GM19043 (cell line): Measurements from ENCODE around the gene CDH4.

ENCODE experiments used
- ATAC-seq: cut with Tn5 transposase; IDR thresholded peaks from one replicate; pipeline ENCODE4 v1.9.1; 2021; ENCODE audit warnings: low read depth; ENCODE audit not compliant: unreplicated experiment

CDH4 gene

DNA sequence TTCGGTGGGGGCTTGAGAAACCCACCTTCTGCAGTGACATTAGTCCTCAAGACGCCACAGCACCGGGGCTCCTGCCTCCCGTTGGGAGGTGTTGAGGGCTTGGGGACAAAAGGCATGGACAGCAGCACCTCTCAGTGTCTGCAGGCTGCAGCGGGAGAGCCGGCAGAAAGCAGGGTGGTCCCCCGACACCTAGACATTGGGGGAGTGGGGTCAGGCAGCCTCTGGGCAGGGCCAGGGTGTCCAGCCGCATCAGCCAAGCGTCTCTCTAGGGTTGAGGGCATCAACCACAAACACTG, 549.0 kb downstream of the CDH4 start:
- no peak for ATAC-seq

- no peak for ATAC-seq
Measured at GRCh38 chr20:61801428-61801827, 549.4 kb downstream of the CDH4 start.

DNA sequence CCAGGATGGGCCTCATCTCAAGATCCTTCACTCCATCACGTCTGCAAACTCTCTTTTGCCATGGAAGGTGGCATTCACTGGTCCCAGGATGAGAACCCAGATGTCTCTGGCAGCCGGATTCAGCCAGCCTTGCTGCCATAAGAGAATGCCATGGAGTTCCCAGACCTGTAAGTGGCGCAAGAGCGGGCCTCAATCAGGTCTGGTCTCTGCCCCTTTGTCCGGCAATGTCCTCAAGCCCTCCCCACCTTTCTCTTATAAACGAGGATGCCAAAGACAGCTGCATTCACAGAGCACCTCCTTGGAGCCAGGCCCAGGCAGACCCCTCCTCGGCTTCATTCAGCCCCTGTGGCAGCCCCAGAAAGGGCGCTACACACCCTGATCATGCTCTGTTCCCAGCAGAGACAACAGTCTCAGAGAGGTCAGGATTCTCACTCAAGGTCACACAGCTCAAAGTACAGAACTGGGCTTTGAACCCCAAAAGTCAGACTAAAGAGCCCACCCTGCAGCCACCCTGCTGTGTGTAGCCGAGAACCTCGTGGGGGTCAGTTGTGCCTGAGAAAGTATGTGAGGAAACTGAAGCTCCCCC, 549.9 kb downstream of the CDH4 start:
- no peak for ATAC-seq

GRCh38 chr20:61802721-61803311, 550.8 kb downstream of the CDH4 start:
- no peak for ATAC-seq

DNA sequence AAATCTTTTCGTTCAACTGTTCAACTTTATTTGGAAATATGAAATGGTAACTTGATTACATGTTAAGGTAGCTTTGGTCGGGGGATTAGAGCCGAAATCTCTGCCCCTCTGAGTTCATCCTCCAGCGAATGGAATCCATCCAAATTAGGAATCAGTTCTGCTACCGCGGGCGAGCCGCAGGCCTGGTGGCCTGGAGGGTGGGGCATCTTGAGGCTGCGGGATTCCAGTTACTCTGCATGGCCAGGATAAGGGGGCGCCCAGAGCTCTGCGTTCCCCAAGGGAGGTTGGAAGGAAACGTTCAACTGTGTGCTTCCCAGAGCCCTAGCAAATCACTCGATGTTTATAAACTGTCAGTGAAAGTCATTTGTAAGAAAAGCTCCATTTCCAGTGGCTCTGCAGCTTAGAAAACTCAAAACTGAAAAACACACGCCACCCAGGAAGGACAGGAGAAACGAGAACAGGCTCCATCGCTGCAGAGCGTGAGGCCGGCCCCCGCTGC, 551.4 kb downstream of the CDH4 start:
- no peak for ATAC-seq

DNA sequence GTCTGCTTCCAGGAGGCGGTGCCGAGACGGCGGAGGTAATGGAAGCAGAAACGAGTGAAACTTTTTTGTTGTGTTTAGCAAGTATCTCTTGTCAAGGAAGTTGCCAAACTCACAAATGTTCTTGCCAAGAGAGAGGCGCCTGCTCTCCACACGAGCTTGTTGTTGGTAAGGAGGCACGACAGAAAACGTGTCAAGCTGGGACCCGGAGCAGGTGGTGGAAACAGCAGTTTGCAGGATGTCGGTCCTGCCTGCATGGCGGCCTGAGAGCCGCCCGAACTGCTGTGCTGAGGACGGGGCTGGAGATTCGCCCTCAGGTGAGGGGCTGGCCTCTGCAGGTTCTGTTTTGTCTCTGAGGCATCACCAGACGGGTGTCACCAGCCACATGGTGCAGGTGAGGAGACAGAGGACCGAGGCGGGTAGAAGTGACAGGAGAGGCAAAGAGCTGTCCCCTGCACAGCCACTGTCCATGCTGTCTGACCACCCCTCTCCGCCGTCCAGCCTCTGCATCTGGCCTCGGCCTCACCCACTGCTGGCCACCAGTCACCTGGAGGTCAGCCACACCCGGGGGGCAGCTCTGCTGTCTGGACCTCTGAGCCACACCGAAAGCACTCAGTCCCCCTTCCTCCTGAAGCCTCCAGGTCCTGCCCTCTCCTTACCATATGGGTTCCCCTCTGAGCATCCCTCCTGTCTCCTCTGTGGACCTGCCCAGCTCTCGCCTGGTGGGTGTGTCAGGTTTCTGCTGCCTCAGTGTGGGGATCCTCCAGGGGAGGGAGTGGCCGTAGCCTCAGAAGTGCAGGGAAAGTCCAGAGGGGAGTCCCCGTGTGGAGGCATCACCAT, 552.1 kb downstream of the CDH4 start:
- ATAC-seq = no peak

- ATAC-seq = no peak
Measured at GRCh38 chr20:61804752-61805295, 552.8 kb downstream of the CDH4 start.

DNA sequence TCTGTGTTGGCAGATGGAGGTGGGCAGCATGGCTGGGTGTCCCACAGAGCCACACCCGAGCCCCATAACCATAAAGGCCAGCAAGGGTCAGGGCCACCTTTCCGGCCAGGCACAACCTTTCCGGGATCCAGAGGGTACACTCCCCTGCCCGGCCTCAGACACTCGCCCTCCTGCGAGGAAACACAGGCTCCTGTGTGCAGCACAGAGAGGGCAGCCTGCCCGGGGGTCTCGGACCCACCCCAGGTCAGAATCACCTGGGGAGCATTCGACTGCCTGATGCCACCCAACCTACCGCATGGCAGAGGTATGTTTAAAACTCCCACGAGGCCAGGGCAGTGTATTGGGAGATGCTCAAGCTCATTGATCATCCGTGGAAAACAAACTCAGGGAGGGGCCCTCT, 553.3 kb downstream of the CDH4 start:
- no peak for ATAC-seq

DNA sequence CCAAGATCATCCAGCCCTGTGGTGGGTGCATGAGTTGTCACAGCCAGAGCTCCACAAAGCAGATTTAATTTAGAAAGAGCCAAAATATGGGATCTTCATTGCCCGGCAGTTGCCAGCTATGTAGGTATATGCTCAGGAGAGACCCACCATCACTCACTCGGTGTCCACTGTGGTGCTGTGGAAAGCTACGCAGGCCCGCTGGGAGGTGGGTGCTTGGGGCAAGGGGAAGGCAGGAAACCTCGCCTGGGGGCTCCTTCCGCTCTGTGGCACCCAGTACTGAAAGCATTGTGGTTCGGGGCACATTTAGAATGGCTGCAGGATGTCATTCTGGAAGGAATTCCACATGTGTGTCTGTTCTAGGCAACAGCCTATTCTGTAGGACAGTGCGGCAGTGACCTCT, 553.7 kb downstream of the CDH4 start:
- ATAC-seq = no peak

GRCh38 chr20:61806314-61806713, 554.3 kb downstream of the CDH4 start:
- ATAC-seq = no peak

DNA sequence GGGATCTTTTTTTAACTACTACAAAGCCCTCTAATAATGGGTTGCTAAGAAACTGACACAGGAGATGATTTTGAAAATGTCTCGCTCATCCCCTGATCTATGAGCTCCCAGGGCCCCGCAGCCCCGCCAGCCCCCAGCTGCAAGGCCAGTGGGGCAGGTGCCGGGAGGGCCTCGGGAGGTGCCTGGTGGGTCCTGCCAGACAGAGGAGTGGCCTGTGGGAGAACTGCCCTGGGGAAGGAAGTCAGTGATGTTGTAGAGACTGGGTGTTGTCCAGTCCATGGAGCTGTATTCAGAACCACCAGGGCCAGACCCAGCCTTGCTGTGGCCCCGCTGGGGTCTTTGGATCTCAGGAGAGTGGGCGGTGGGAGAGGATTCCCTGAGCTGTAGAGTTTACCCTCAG, 554.9 kb downstream of the CDH4 start:
- no peak for ATAC-seq

DNA sequence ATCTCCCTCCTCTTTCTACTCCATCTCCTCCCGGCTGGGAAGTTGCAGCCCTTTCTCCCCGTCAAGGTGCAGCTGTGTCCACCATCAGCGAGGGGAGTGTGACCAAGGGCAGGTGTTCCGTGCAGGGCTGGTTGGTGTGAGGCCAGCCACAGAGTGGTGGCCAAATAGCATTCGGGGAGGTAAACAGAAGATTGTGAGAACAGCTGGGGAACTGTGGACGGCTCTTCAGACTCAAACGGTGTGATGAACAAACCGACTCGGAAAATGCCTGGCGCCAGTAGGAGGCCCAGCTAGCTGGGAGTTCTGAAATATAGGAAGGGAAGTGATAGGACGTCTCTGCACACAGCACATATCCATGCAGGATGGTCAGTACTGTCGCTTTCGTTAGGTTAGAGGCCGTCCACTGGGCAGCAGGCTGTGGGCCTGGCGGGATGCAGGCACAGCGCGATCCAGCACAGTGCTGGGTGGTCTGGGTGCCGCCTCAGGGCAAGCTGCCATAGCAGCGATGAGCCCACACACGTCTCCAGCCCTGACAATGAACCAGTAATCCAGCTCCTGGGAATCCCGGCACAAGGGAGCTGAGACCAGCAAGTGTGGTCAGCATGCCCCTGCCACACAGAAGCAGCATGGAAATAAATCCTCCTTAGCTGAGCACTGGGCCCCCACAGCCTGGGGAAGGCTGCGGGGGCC, 555.6 kb downstream of the CDH4 start:
- ATAC-seq = no peak

GRCh38 chr20:61808447-61808846, 556.4 kb downstream of the CDH4 start:
- ATAC-seq = no peak

DNA sequence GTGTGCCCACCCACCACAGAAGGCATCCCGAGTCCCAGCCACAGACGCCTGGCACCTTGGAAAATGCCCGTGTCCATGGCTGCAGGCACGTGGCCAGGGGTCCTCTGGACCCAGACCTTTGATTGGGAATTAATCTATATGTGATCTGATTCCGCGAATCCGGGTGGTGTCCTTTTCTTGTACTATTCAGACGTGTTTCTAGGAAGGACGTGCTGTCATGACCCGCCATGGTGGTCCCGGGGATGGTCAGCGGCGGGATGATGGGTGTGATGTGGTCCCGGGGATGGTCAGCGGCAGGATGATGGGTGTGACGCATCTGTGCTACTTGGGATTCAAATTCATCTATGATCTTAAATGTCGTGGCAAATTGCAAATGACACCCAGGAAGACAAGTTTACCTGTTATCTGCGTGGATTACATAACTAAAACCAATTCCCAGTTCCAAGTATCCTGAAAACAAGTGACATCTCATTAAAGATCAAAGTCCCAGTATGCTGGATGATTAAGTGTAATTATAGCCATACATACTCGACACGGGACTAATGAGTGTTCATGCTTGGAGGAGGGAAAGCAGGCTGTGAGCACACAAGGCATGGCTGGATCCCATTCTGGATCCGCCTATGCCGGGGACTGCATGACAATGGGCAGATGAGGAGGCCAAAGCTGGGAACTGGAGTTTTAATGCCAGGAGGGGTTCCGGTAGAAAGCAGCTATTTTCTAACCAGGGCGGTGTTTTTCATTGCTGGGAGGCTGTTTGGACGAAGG, 557.1 kb downstream of the CDH4 start:
- ATAC-seq = no peak

GRCh38 chr20:61810066-61810737, 558.1 kb downstream of the CDH4 start:
- no peak for ATAC-seq

DNA sequence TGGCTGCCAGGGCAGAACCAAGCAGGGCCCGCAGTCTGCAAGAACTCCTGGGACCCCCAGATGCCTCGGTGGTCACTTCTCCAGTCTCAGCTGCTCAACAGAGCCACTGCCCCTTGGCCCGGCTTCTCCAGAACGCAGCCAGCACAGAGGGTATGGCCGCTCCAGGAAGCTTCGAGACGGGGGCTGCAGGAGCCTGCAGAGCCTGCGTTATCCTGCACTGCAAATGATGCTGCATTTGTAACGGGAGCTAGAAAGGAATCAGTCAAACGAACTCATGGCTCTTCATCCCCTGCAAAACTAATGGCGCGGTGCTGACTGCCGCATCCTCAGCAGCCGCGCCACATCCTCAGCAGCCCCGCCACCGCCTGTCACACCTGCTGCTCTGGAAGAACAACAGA, 558.7 kb downstream of the CDH4 start:
- no peak for ATAC-seq

- no peak for ATAC-seq
Measured at GRCh38 chr20:61811166-61811565, 559.1 kb downstream of the CDH4 start.

DNA sequence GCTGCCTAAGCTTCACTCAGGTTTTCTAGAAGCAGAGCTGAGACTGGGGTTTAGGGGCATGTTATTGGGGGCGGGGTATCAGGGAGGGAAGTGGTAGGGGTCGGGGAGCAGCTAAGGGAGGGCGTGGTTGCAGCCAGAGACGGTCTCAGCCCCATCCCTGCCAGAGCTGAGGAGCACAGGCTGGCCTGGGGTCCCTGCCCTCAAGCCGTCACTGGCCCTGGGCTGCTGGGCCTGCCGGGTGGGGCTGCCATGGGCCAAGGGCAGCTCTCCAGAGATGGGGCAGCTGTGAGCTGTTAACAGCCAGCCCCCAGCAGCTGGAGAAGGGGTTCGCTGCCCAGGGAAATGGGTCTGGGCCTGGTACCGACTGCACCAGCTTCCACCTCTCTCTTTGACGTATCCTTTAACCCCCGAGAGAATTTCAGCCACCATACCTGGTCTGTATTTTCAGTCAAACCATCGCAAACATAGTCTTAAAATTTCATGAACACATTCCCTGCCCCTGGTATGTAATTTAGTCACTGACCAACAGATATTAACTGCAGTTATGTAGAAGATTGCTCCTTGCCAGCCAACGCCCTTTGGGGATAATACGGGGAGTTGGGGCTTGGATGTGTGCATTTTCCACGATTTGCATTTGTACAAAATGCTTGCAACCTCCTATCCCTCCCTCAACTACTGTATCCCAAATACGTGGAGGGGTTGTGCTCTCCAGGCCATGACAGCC, 560.2 kb downstream of the CDH4 start:
- ATAC-seq = no peak

DNA sequence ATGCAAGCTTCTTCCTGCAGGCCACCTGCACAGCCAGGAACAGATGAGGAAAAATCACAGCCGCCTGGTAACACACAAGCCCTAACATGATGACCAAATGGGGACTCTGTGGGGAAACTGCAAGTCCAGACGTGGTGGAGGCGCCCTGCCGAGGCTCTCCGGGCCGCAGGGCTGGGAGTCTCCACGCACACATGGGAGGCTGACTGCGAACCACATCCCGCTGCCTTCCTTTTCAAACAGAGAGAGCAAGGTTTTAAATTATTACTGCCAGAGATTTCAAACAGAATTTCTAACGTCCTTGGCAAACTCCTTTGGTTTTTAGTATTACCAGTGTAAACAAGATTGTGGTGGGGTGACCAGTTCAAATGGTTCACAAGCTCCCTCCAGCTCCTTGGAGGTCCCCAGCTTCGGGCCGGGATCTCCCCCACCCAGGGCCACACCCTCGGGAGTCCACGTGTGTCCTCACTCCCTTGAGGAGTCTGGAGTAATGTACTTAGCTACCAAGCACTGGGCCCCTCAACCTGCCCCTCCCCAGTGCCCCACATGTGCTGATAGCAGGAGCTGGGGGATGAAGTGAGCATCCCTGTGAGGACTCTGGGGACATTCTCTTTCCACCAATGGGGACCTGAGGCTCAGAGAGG, 560.9 kb downstream of the CDH4 start:
- no peak for ATAC-seq
